PC-3 (cell line): ENCODE data around the gene BRD9. TPM values are rescaled to one million over a fixed set of nuclear protein-coding genes. Genes with fewer than 3 reads are reported as not detected.

Experiments used
- ATAC-seq: fragments of 200-7000 bp; cut with Tn5 transposase; 2 replicates; pipeline ENCODE4 v1.9.1; 2020; ENCODE audit warnings: mild to moderate bottlenecking, moderate library complexity
- BruUV-seq: library from RNA; stranded (reverse); fragments of 400-500 nt; replicated peaks from 2 replicates; lab custom pipeline; 2021; lab: Mats Ljungman, UMichigan
- CTCF ChIA-PET: fragments of 300-600 bp; sonication (Branson Sonifier 250); formaldehyde crosslinking; loops from one replicate; lab custom pipeline; 2022; ENCODE audit warnings: antibody characterized with exemption; lab: Charles Lee
- POLR2A ChIA-PET: fragments of 300-600 bp; sonication (Branson Sonifier 250); formaldehyde crosslinking; loops from one replicate; lab custom pipeline; 2022; ENCODE audit warnings: antibody characterized with exemption; ENCODE audit not compliant: unreplicated experiment; lab: Charles Lee
- DNase-seq: peaks from one replicate; pipeline ENCODE4 v3.0.0-alpha.2; 2015
- H2AFZ ChIP-seq: fragments of 300-600 bp; sonication (generic); 2 replicates; pipeline ENCODE4 v1.6.0; 2016; ENCODE audit warnings: antibody characterized with exemption, low read length
- H3F3A ChIP-seq: fragments of 300-600 bp; sonication (generic); one replicate; pipeline ENCODE4 v1.6.0; 2017; ENCODE audit warnings: antibody characterized with exemption, low read length, control low read depth, mild to moderate bottlenecking; ENCODE audit not compliant: unreplicated experiment
- H3K27ac ChIP-seq: fragments of 300-600 bp; sonication (generic); 2 replicates; pipeline ENCODE4 v1.5.1; 2016; ENCODE audit warnings: mild to moderate bottlenecking, low read length
- H3K27me3 ChIP-seq: fragments of 300-600 bp; sonication (generic); 2 replicates; pipeline ENCODE4 v1.6.1; 2016; ENCODE audit warnings: low read length, mixed read lengths
- H3K36me3 ChIP-seq: fragments of 300-600 bp; sonication (generic); 2 replicates; pipeline ENCODE4 v1.6.1; 2016; ENCODE audit warnings: low read depth, mixed run types, low read length, mixed read lengths
- H3K4me1 ChIP-seq: fragments of 300-600 bp; sonication (generic); 2 replicates; pipeline ENCODE4 v1.5.1; 2016; ENCODE audit warnings: low read length; ENCODE audit not compliant: insufficient read depth
- H3K4me2 ChIP-seq: fragments of 300-600 bp; sonication (generic); 2 replicates; pipeline ENCODE4 v1.6.0; 2016; ENCODE audit warnings: low read length
- H3K4me3 ChIP-seq: fragments of 300-600 bp; sonication (generic); 2 replicates; pipeline ENCODE4 v1.5.1; 2016; ENCODE audit warnings: mild to moderate bottlenecking, low read length, mixed read lengths
- H3K79me2 ChIP-seq: fragments of 300-600 bp; sonication (generic); 2 replicates; pipeline ENCODE4 v1.6.1; 2017; ENCODE audit warnings: low read length, mixed read lengths
- H3K9ac ChIP-seq: fragments of 300-600 bp; sonication (generic); 2 replicates; pipeline ENCODE4 v1.6.0; 2016; ENCODE audit warnings: mild to moderate bottlenecking, low read length
- H3K9me2 ChIP-seq: fragments of 300-600 bp; sonication (generic); replicated peaks from 2 replicates; pipeline ENCODE4 v1.6.1; 2016; ENCODE audit warnings: mixed run types, low read length, mixed read lengths
- H3K9me3 ChIP-seq: fragments of 300-600 bp; sonication (generic); 2 replicates; pipeline ENCODE4 v1.6.1; 2016; ENCODE audit warnings: low read length, mixed read lengths
- H4K20me1 ChIP-seq: fragments of 300-600 bp; sonication (generic); 2 replicates; pipeline ENCODE4 v1.6.1; 2016; ENCODE audit warnings: low read length, mixed read lengths
- EZH2 ChIP-seq: fragments of 300-600 bp; sonication (generic); IDR thresholded peaks from one replicate; pipeline ENCODE4 v1.6.1; 2017; ENCODE audit warnings: antibody characterized with exemption, mild to moderate bottlenecking, low read length; ENCODE audit not compliant: unreplicated experiment
- EZH2phosphoT487 ChIP-seq: fragments of 300-600 bp; sonication (generic); IDR thresholded peaks from 2 replicates; pipeline ENCODE4 v1.6.1; 2018; ENCODE audit warnings: mild to moderate bottlenecking, antibody characterized with exemption, low read length, borderline replicate concordance
- intact Hi-C: fragments of 100-400 bp; cut with micrococcal nuclease; formaldehyde crosslinking; loops from 2 replicates; pipeline ENCODE4 v1.9.0; 2023
- total RNA-seq: library from RNA; depleted of rRNA; stranded (reverse); fragments of >200 nt; gene quantifications from 2 replicates; pipeline ENCODE4 v1.2.3, GENCODE V29; 2014
- TF ChIP-seq, protein P1 (sequence below): fragments of 300-600 bp; sonication (generic); conservative IDR thresholded peaks from 2 replicates; pipeline ENCODE4 v1.5.1; 2017; ENCODE audit warnings: antibody characterized with exemption, low read depth, mild to moderate bottlenecking, low read length

BRD9 gene
- total RNA-seq, 1 experiment from 2014 or later: 50.4 TPM

DNA sequence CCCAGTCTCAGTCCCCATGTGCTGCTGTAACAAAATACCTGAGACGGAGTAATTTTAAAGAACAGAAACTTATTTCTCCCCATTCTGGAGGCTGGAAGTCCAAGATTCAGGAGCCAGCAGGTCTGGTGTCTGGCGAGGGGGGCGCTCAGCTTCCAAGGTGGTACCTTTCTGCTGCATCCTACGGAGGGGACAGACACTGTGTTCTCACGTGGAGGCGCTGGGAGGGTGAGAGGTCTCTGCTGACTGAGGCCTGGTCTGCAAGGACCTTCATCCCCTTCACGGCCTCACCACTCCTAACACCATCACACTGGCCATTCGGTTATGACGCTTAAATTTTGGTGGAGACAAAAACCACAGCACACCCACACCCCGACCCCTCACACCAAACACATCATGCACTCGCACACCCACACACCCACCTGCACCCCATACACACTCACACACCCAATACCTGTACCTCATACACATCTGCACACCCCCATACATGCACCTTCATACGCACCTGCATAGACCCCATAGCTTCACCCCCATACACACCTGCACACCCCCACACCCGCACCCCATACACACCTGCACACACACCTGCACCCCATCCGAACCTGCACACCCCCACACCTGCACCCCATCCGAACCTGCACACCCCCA is 32.0 kb downstream of the BRD9 start:
- CTCF ChIA-PET: no interaction called here
- no peak for ATAC-seq

DNA sequence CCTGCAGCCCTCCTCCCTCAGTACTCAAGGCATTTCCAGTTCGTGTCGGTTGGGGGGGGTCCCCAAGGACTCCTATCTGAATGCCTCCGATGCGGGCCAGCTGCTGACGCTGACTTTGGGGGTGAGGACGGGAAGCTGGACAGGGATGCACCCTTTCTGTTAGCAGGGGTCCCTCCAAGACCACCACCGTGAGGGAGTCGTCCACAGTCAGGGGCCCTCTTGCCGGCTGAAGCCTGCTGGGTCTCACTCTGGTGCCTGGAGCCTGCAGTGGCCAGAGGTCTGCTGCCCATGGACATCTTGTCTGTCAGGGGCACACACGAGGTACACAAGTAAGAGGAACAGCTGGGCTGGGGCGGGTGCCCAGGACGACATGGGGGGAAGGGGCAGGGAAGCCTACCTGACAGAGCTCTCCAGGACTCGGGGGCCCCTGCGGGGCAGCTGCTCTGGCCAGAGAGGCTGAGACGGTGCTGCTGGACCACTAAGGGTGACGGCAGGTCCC is 32.8 kb downstream of the BRD9 start:
- Histone ChIP-seq H3K27ac (no peak overlapping the region), H3K79me2 (no peaks in the 10 kb centered on the region), H3K9me3 (no peaks in the 10 kb centered on the region), H3K4me1 (no peaks in the 10 kb centered on the region), H4K20me1 (no peaks in the 10 kb centered on the region), H3K4me3 (no peak overlapping the region), H2AFZ (no peak overlapping the region), H3K9me2 (no peaks in the 10 kb centered on the region), H3K36me3 (peaks cover 21% of the 10 kb centered on the region; the same call in 1 of the 2 replicates), H3K4me2 (no peak overlapping the region), H3F3A (no peaks in the 10 kb centered on the region), H3K9ac (no peak overlapping the region), H3K27me3 (no peaks in the 10 kb centered on the region)
- no TSS peak for BruUV-seq
- CTCF ChIA-PET: no interaction called here
- POLR2A ChIA-PET: no interaction called here
- no peak for ATAC-seq
- no peak for DNase-seq
- intact Hi-C loops: no loop called here
- TF ChIP-seq EZH2: no peak
- TF ChIP-seq EZH2phosphoT487: no peak
- TF ChIP-seq, protein P1, sequence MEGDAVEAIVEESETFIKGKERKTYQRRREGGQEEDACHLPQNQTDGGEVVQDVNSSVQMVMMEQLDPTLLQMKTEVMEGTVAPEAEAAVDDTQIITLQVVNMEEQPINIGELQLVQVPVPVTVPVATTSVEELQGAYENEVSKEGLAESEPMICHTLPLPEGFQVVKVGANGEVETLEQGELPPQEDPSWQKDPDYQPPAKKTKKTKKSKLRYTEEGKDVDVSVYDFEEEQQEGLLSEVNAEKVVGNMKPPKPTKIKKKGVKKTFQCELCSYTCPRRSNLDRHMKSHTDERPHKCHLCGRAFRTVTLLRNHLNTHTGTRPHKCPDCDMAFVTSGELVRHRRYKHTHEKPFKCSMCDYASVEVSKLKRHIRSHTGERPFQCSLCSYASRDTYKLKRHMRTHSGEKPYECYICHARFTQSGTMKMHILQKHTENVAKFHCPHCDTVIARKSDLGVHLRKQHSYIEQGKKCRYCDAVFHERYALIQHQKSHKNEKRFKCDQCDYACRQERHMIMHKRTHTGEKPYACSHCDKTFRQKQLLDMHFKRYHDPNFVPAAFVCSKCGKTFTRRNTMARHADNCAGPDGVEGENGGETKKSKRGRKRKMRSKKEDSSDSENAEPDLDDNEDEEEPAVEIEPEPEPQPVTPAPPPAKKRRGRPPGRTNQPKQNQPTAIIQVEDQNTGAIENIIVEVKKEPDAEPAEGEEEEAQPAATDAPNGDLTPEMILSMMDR: no peak

More for the DNA sequence above, 32.0 kb downstream of the BRD9 start:
- Histone ChIP-seq H3K4me3 (no peak overlapping the region), H3K27ac (no peak overlapping the region), H3K9ac (no peak overlapping the region), H2AFZ (no peak overlapping the region), H3K4me2 (no peak overlapping the region), H3K9me3 (no peaks in the 10 kb centered on the region), H3K36me3 (peaks cover 26% of the 10 kb centered on the region; the same call in 1 of the 2 replicates), H4K20me1 (no peaks in the 10 kb centered on the region), H3K79me2 (no peaks in the 10 kb centered on the region), H3K27me3 (no peaks in the 10 kb centered on the region), H3F3A (no peaks in the 10 kb centered on the region), H3K4me1 (no peaks in the 10 kb centered on the region), H3K9me2 (no peaks in the 10 kb centered on the region)
- intact Hi-C loops: no loop called here
- TF ChIP-seq, protein P1: no peak
- POLR2A ChIA-PET: no interaction called here
- TSS peak; percentile 17 for BruUV-seq
- DNase-seq: no peak

DNA sequence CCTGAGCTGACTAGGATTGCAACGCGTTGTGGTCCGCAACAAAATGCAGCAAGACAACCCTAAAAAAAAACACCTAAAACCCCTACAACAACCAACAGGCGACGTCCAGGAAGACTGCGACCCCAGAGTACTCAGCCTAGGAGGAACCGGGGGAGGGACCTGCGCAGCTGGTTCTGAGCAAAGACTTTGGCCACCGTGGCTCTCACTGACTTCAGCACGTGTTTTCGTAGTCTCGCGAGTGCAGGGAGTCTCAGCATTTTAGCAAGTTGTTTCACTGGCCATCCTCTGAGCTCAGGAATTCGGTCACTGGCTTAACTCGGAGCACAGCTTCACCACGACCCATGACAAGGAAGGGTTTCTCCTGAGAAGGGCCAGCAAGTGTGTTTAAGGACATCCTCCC is 33.2 kb downstream of the BRD9 start:
- no TSS peak for BruUV-seq
- ChIA-PET POLR2A (no interaction called here), CTCF (no interaction called here)
- H3K4me2 ChIP-seq: no peak overlapping the region
- H2AFZ ChIP-seq: no peak overlapping the region
- no peak overlapping the region for H3K9ac ChIP-seq
- no peak for ATAC-seq
- H3K4me1 ChIP-seq: no peaks in the 10 kb centered on the region
- H3K36me3 ChIP-seq: peaks cover 18% of the 10 kb centered on the region; the same call in 1 of the 2 replicates
- H3F3A ChIP-seq: no peaks in the 10 kb centered on the region
- no peak overlapping the region for H3K27ac ChIP-seq
- H3K9me3 ChIP-seq: no peaks in the 10 kb centered on the region
- no peaks in the 10 kb centered on the region for H3K27me3 ChIP-seq
- no peak overlapping the region for H3K4me3 ChIP-seq
- H4K20me1 ChIP-seq: no peaks in the 10 kb centered on the region
- intact Hi-C loops: no loop called here
- DNase-seq: no peak
- TF ChIP-seq, protein P1: no peak
- no peak for TF ChIP-seq EZH2
- no peak for TF ChIP-seq EZH2phosphoT487
- no peaks in the 10 kb centered on the region for H3K79me2 ChIP-seq
- H3K9me2 ChIP-seq: no peaks in the 10 kb centered on the region
